Ishikawa (cell line): Measurements from ENCODE around the gene AP1B1.

ENCODE experiments used
- CEBPB ChIP-seq: IDR thresholded peaks from 2 replicates; pipeline ENCODE4 v1.6.1; 2012
- CREB1 ChIP-seq: IDR thresholded peaks from 2 replicates; pipeline ENCODE4 v1.6.1; 2012; ENCODE audit warnings: low read depth
- EGR1 ChIP-seq: IDR thresholded peaks from 2 replicates; pipeline ENCODE4 v1.6.1; 2012
- EP300 ChIP-seq: IDR thresholded peaks from 2 replicates; pipeline ENCODE4 v1.6.1; 2012; ENCODE audit warnings: borderline replicate concordance
- FOXM1 ChIP-seq: IDR thresholded peaks from 2 replicates; pipeline ENCODE4 v1.6.1; 2012; ENCODE audit warnings: low read depth, borderline replicate concordance
- MAX ChIP-seq: IDR thresholded peaks from 2 replicates; pipeline ENCODE4 v1.6.1; 2012
- NFIC ChIP-seq: IDR thresholded peaks from 2 replicates; pipeline ENCODE4 v1.6.1; 2012
- RAD21 ChIP-seq: IDR thresholded peaks from 2 replicates; pipeline ENCODE4 v1.6.1; 2012; ENCODE audit warnings: low read depth
- REST ChIP-seq: IDR thresholded peaks from 2 replicates; pipeline ENCODE4 v1.6.1; 2012; ENCODE audit warnings: low read depth, mild to moderate bottlenecking
- TAF1 ChIP-seq: IDR thresholded peaks from 2 replicates; pipeline ENCODE4 v1.6.1; 2012; ENCODE audit warnings: low read depth, mild to moderate bottlenecking
- TCF12 ChIP-seq: IDR thresholded peaks from 2 replicates; pipeline ENCODE4 v1.6.1; 2012; ENCODE audit warnings: low read depth
- TEAD4 ChIP-seq: IDR thresholded peaks from 2 replicates; pipeline ENCODE4 v1.6.1; 2012
- USF1 ChIP-seq: IDR thresholded peaks from 2 replicates; pipeline ENCODE4 v1.6.1; 2012
- YY1 ChIP-seq: IDR thresholded peaks from 2 replicates; pipeline ENCODE4 v1.6.1; 2012; ENCODE audit warnings: low read depth
- ZBTB7A ChIP-seq: IDR thresholded peaks from 2 replicates; pipeline ENCODE4 v1.6.1; 2012; ENCODE audit warnings: low read depth

Gene AP1B1

GRCh38 chr22:29310863-29311339 lies 77.5 kb downstream of the AP1B1 start:
- TF ChIP-seq TEAD4 (no peak), CREB1 (no peak), YY1 (no peak), TCF12 (peak; percentile 55; the same call in 1 of the 2 replicates), ZBTB7A (peak; percentile 98), RAD21 (no peak), EGR1 (peak; percentile 83), REST (no peak), EP300 (peak; percentile 46; the same call in 1 of the 2 replicates), FOXM1 (no peak), CEBPB (no peak), NFIC (no peak), TAF1 (no peak), MAX (peak; percentile 26; the same call in 1 of the 2 replicates), USF1 (no peak)

- TF ChIP-seq TAF1 = no peak
- peak; percentile 52 for TF ChIP-seq USF1
These were observed 78.1 kb downstream of the AP1B1 start for GRCh38 chr22:29310065-29310862.

- 0 out of 2 replicates have a peak, but pooled peaks have one; percentile 24 for TF ChIP-seq EGR1
- TF ChIP-seq EP300 = peak; percentile 55; the same call in 1 of the 2 replicates
- TF ChIP-seq RAD21 = no peak
- TF ChIP-seq ZBTB7A = peak; percentile 46; the same call in 1 of the 2 replicates
These were observed 78.9 kb downstream of the AP1B1 start for GRCh38 chr22:29309332-29310064.

DNA sequence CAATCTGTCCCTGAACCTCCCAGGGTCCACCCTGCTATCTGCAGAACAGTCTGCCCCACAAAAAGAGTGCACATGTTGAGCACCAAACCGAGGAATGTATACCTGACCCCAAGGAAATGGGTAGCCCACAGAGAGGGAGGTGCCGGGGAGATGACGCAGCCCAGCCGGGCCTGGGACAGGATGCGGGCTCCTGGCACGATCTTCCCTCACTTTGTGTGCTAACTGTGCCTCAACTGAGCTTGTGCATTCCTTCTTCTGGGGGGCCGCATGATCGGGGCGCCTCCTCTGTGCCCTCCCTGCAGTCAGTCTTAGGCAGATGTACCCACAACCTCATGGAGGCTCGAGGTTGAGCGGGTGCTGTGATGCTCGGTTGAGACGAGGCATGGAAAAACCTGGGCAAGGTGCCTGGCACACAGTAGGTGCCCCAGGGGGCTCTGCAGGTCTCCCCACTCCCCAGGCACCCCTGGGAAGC lies 79.5 kb downstream of the AP1B1 start:
- TF ChIP-seq EGR1 (no peak), TCF12 (no peak), TEAD4 (peak; percentile 85), ZBTB7A (no peak; the same call in 1 of the 2 replicates), CREB1 (no peak), FOXM1 (no peak), MAX (peak; percentile 50; the same call in 1 of the 2 replicates), EP300 (peak; percentile 23; the same call in 1 of the 2 replicates)

GRCh38 chr22:29308148-29308790 lies 80.1 kb downstream of the AP1B1 start:
- TF ChIP-seq RAD21 (no peak), YY1 (no peak), TCF12 (no peak), TAF1 (no peak), ZBTB7A (peak; percentile 52), REST (no peak), MAX (0 out of 2 replicates have a peak, but pooled peaks have one; percentile 6), CEBPB (no peak), EGR1 (peak; percentile 51; the same call in 1 of the 2 replicates)
